HG03439 (cell line): Measurements from ENCODE around the gene TPRA1.

ENCODE experiments used
- ATAC-seq: cut with Tn5 transposase; IDR thresholded peaks from one replicate; pipeline ENCODE4 v1.9.1; 2021; ENCODE audit warnings: mild to moderate bottlenecking, moderate library complexity; ENCODE audit not compliant: unreplicated experiment

TPRA1 gene

DNA sequence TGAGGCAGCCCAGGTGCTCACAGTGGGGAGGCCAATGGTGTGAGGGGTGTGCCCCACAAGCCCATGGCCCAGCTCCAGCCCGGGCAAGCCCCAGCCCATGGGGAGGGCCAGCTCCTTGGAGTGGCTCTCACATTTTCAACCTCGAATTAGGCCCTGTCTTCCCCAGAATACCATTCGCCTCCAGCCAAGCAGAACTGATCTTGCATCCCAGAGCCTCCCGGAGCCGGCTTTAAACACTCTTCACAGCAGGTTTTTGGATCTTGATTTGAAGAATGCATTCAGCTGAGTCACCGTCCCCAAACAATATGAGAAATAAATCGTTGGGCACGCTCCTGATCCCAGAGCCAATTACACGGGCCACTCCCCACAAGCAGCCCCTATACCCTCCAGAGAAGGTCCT is 23.7 kb downstream of the TPRA1 start:
- no peak for ATAC-seq

GRCh38 chr3:127565711-127566110 is 24.8 kb downstream of the TPRA1 start:
- no peak for ATAC-seq

DNA sequence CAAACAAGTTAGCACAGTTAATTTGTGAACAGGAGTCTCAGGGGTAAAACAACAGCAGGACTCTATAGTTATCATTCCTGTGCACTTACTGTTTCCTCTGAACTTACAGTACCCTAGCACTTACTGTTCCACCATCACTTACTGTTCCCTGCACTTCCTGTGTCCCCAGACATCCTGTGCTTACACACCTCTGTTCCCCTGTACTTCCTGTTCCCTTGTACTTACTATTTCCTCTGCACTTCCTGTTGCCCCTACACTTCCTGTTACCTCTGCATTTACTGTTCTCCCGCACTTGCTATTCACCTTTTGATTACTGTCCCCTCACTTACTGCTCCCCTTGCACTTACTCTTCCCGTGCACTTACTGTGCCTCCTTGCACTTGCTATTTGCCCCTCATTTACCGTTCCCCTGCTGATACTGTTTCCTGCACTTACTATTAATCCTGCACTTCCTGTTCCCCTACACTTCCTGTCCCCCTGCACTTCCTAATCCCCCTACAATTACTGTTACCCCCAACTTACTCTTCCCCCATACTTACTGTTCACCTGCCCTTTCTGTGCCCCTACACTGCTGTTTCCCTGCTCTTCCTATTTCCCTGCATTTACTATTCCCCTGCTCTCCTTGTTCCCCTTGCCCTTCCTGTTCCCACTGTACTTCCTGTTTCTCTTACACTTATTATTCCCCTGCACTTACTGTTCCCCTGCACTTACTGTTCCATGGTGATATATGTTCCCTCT is 30.3 kb downstream of the TPRA1 start:
- ATAC-seq = no peak

DNA sequence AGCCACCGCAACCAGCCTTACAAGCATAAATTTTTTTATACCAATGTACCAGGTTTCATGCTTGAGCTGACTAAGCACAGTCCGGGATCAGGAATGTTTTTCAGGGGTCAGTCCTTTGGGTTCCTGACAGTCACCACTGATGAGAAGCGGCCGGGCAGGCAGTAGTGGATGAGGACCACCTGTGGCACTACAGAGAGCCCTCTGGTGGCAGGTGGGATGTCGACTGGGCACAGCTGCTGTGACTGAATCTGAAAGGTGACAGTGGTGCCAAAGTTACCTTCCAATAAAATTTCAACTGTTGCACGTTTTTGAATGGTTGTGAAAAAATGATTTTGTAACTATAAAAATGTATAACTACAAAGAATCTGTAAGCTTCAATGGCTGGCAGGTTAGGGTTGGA is 34.0 kb downstream of the TPRA1 start:
- ATAC-seq = no peak

DNA sequence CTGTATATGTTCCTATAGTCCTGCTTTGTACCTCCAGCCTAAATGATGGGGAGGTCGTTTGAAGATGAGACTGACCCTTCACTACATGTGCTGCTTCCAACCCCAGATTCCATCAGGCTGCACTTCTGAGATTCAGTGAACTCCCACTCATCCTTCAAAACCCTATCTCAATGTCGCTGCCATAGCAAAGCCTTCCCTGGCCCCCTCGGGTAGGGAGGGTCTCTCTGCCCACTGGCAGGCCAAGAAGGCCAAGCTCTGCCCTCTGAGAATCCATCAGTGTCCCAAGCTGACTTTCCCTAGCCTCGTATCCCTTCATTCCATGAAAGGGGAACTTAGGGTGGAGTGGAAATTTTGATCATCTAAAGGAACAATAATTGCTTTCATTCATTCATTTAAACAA is 35.4 kb downstream of the TPRA1 start:
- ATAC-seq = no peak

- ATAC-seq = no peak
Observed at GRCh38 chr3:127552038-127552437, 38.5 kb downstream of the TPRA1 start.

GRCh38 chr3:127551178-127551577 is 39.4 kb downstream of the TPRA1 start:
- ATAC-seq = no peak

DNA sequence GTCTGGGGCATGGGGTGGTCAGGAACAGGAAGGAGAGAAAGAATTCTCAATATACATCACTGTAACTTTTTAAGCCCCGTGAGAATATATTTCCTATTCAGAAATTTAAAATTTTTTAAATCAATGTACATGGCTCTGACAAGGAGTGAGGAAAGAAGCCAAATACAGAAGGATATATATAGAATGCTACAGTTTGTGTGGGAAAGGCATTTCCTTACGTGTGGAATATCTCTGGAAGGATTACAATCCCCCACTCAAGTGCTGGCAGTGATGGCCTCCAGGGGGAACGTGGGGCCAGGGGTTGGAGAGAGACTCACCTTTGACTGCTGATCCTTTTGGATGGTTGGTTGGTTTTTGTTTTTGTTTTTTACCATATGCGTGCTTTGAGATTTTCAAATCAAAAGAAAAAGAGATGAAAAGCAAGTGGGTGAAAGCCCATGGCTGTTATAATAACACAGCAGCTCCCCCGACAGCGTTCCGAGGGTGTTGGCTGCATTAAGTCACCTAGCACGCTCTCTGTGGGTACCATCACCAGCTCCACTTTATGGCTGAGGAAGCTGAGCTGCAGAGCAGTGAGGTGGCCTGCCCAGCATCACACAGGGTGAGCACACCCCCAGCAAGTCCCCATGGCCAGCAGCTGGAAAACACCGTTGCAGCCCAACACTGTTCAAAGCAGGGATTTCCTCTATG is 39.9 kb downstream of the TPRA1 start:
- ATAC-seq = no peak

DNA sequence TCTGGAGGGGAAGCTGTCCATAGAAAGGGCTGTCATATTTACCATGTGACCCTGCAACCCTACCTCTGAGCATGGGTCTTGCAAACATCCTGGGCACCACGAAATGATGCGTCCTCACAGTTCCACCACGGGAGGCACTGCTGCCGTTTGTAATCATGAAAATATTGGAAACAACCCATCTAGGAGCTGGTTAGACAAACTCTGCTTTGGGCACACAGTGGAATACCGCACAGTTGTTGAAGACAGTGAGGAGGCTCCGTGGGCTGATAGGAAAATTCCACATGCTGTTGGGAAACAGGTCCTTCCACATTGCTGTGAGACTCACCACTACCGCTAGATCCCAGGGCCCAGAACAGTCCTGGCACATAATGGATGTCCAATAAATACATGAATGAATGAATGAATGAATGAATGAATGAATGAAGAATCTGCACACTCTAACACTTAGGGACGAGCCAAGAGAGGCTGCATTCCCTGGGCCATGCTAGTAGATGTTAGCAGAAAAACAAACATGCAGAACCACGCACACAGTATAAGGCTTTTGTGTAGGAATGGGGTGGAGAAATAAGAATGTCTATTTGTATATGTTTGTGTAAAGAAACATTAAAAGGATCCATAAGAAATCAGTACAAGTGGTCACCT is 40.6 kb downstream of the TPRA1 start:
- ATAC-seq = no peak

- no peak for ATAC-seq
Observed at GRCh38 chr3:127547761-127548605, 42.5 kb downstream of the TPRA1 start.

GRCh38 chr3:127546970-127547733 is 43.4 kb downstream of the TPRA1 start:
- no peak for ATAC-seq

DNA sequence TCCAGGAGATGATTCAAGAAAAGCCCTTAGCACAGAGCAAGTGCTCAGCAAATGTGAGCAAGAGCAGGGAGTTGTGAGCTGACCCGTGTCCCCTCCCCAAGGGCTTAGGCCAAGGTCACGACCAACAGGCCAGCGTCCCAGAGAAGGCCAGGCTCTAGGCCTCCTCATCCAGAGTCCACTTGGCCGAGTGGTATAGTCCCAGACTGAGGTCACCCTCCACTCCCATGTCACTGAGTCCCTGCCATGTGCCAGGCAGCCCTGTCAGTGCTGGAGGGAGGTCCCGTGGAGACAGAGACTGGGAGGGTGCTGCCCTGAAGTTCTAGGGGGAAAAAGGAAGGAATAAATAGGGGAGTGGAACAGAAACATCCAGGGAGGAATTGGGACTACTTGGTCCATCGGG is 44.0 kb downstream of the TPRA1 start:
- no peak for ATAC-seq

DNA sequence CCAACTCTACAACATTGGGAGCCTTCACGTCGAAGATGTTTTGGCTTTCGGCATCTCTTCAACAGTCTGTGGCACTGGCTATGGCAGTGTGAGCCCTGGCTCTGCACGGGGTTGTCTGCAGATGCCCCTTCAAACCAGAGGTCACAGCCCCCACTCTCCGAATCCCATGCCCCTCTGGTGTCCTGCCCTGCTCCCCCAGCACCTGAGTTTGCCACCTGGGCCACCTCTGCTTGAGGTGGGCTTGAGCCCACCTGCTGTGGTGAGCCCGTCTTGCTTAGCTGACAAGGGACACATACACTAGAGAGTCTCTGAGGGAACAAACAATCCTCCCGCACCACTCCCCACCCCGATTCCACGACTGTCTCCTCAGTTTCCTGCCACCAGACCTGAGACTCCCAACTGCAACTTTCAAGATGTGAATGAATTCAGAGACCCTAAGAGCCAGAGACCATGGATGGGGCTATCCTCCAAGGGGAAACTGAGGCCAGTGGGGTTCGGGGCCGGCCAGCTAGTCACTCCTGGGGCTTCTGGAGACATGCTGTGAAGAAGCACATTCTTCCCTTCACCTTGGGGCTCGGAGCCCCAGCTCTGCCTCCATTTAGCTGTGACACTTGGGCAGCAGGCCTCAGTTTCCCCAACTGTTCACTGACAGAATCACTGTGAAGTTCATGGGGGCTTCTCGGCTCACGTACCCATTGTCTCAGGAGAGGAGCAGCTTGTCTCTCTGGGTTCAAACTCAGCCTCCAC is 44.6 kb downstream of the TPRA1 start:
- no peak for ATAC-seq

- no peak for ATAC-seq
Observed at GRCh38 chr3:127545216-127545615, 45.3 kb downstream of the TPRA1 start.

- no peak for ATAC-seq
Observed at GRCh38 chr3:127544803-127545201, 45.7 kb downstream of the TPRA1 start.

- ATAC-seq = peak; percentile 57
Observed at GRCh38 chr3:127544192-127544802, 46.2 kb downstream of the TPRA1 start.

GRCh38 chr3:127543441-127543840 is 47.1 kb downstream of the TPRA1 start:
- no peak for ATAC-seq

DNA sequence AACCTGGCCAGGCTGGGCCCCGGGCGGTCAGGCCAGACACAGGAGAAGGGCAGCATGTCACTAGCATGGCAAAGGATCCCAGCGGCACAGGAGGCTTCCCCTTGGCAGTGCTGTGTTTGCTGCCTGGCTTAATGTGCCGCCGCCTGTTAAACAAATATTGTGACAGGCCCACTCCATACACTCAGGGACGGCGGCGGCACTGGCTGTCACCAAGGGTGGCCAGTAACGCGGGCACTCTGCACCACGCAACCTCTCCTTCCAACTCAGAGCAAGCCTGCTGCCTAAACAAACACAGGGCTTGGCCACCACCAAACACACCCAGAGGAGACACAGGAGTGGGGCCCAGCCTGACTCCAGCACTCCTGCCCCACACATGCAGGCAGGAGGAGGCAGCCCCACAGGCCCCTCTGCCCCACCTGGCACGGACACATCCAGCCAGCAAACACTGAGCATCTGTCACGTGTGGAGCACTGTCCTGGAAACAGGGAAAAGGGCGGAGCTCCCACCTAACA is 48.0 kb downstream of the TPRA1 start:
- ATAC-seq = no peak

GRCh38 chr3:127541320-127541719 is 49.2 kb downstream of the TPRA1 start:
- ATAC-seq = no peak
